Measurements from ENCODE around the gene HAAO.

Gene HAAO

GRCh38 chr2:42787424-42787787 is 5.0 kb downstream of the HAAO start:
- FAIRE-seq, result no peak
- DNase-seq (ENCODE audit: insufficient read length, low spot score), result no peak
- TF ChIP-seq PAX5 (IDR thresholded peaks at IDR 0.05; ENCODE audit: insufficient read depth, low read length, severe bottlenecking), result no peak
- TF ChIP-seq POLR2A (IDR thresholded peaks at IDR 0.05; ENCODE audit: low read depth, low read length), result no peak
- TF ChIP-seq POLR2AphosphoS5 (IDR thresholded peaks at IDR 0.05; ENCODE audit: low read depth, low read length), result no peak
- TF ChIP-seq TAF1 (IDR thresholded peaks at IDR 0.05; ENCODE audit: low read depth, low read length), result no peak
- TF ChIP-seq POU2F2 (IDR thresholded peaks at IDR 0.05; ENCODE audit: low read depth, low read length), result no peak
- no peak for TF ChIP-seq SPI1 (IDR thresholded peaks at IDR 0.05; ENCODE audit: low read depth, low read length)

DNA sequence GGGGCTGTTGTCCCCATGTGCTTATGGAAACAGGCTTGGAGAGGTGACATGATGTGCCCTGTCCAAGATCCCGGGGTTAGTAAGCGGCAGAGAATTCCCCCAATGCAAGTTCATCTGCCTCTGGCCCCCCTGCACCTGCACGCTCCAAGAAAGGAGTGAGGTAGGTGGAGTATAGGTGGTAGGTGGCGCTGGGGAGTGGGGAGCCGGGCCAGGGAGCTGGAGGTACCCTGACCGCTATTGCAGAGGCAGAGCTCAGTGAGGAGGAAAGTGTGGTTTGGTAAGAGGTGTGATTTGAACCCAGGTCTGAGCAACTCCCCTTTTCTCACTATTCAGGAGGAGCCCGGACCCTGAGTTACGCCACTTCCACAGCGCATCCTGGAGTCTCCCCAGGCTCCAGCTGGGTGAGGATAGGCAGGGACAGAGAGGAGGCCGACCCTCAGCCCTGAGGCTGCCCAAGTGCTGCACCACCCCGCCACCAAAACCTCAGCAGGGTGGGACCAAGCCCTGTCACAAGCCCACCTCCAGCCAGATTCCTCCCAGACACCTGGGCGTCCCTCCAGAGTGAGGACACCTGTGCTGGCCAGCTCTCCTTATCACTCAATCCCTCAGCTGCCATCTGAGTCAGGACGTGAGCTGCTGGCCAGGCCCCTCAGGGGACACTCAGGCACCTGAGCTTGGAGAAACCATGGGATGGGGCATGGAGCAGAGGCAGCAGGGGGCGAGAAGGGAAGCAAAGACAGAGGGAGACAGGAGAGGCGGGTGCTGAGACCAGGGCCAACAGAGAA is 5.6 kb downstream of the HAAO start:
- FAIRE-seq, result no peak
- TF ChIP-seq PAX5 (IDR thresholded peaks at IDR 0.05; ENCODE audit: insufficient read depth, low read length, severe bottlenecking) (no peak), POU2F2 (IDR thresholded peaks at IDR 0.05; ENCODE audit: low read depth, low read length) (no peak), POLR2A (IDR thresholded peaks at IDR 0.05; ENCODE audit: low read depth, low read length) (no peak), POLR2AphosphoS5 (IDR thresholded peaks at IDR 0.05; ENCODE audit: low read depth, low read length) (no peak), SPI1 (IDR thresholded peaks at IDR 0.05; ENCODE audit: low read depth, low read length) (no peak), TAF1 (IDR thresholded peaks at IDR 0.05; ENCODE audit: low read depth, low read length) (no peak)

GRCh38 chr2:42784204-42784880 is 8.0 kb downstream of the HAAO start:
- no peak for FAIRE-seq
- DNase-seq (ENCODE audit: insufficient read length, low spot score), result no peak
- TF ChIP-seq SPI1 (IDR thresholded peaks at IDR 0.05; ENCODE audit: low read depth, low read length), result no peak
- TF ChIP-seq TAF1 (IDR thresholded peaks at IDR 0.05; ENCODE audit: low read depth, low read length), result no peak
- TF ChIP-seq PAX5 (IDR thresholded peaks at IDR 0.05; ENCODE audit: insufficient read depth, low read length, severe bottlenecking), result no peak
- TF ChIP-seq POU2F2 (IDR thresholded peaks at IDR 0.05; ENCODE audit: low read depth, low read length), result no peak
- no peak for TF ChIP-seq POLR2AphosphoS5 (IDR thresholded peaks at IDR 0.05; ENCODE audit: low read depth, low read length)
- TF ChIP-seq POLR2A (IDR thresholded peaks at IDR 0.05; ENCODE audit: low read depth, low read length), result no peak

More for the DNA sequence above, 5.6 kb downstream of the HAAO start:
- no peak for DNase-seq (ENCODE audit: insufficient read length, low spot score)

DNA sequence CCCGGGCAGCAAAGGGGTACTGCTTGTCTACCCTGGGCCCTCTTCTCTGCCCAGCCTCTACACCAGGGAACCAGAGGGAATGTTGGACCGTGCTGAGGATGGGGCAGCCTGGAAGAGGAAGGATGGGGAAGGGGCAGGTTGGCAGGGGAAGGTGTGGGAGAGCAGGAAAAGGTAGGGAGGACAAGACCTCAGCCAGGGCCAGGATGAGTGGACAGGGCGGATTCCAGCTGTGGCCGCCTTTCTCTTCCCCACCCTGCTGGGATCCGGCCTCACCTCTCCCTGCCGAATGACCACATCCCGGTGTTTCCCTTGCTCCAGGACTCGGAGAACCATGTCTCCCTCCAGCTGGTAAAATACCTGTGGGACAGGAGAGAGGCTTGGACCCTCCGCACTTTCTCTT is 8.9 kb downstream of the HAAO start:
- no peak for DNase-seq (ENCODE audit: insufficient read length, low spot score)
- TF ChIP-seq POU2F2 (IDR thresholded peaks at IDR 0.05; ENCODE audit: low read depth, low read length) (no peak), POLR2A (IDR thresholded peaks at IDR 0.05; ENCODE audit: low read depth, low read length) (no peak), SPI1 (IDR thresholded peaks at IDR 0.05; ENCODE audit: low read depth, low read length) (no peak), TAF1 (IDR thresholded peaks at IDR 0.05; ENCODE audit: low read depth, low read length) (no peak), PAX5 (IDR thresholded peaks at IDR 0.05; ENCODE audit: insufficient read depth, low read length, severe bottlenecking) (no peak), POLR2AphosphoS5 (IDR thresholded peaks at IDR 0.05; ENCODE audit: low read depth, low read length) (no peak)
- FAIRE-seq, result no peak

DNA sequence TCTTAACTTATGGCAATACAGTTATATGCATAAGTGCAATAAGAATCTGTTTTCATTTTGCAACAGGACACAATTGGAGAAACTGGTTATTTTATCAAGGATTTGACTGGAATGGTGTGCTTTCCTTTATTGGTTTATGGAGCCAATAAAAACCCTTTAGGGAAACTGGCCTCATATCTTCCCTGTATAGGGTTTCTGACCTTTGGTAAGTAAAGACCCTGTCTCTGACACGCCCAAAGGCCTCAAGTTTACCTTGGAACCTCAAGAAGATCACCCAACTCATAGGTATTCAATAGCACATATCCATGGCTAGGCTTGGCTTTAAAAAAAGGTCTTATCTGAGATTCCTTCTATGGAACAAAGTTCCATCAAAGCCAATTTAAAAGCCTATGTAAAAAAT is 11.2 kb downstream of the HAAO start:
- DNase-seq (ENCODE audit: insufficient read length, low spot score) (no peak), FAIRE-seq (no peak)
- TF ChIP-seq TAF1 (IDR thresholded peaks at IDR 0.05; ENCODE audit: low read depth, low read length) (no peak), POU2F2 (IDR thresholded peaks at IDR 0.05; ENCODE audit: low read depth, low read length) (no peak), SPI1 (IDR thresholded peaks at IDR 0.05; ENCODE audit: low read depth, low read length) (no peak), PAX5 (IDR thresholded peaks at IDR 0.05; ENCODE audit: insufficient read depth, low read length, severe bottlenecking) (no peak), POLR2A (IDR thresholded peaks at IDR 0.05; ENCODE audit: low read depth, low read length) (no peak), POLR2AphosphoS5 (IDR thresholded peaks at IDR 0.05; ENCODE audit: low read depth, low read length) (no peak)

- FAIRE-seq, result no peak
- TF ChIP-seq PAX5 (IDR thresholded peaks at IDR 0.05; ENCODE audit: insufficient read depth, low read length, severe bottlenecking) (no peak), POU2F2 (IDR thresholded peaks at IDR 0.05; ENCODE audit: low read depth, low read length) (no peak), POLR2A (IDR thresholded peaks at IDR 0.05; ENCODE audit: low read depth, low read length) (no peak), TAF1 (IDR thresholded peaks at IDR 0.05; ENCODE audit: low read depth, low read length) (no peak), SPI1 (IDR thresholded peaks at IDR 0.05; ENCODE audit: low read depth, low read length) (no peak), POLR2AphosphoS5 (IDR thresholded peaks at IDR 0.05; ENCODE audit: low read depth, low read length) (no peak)
- no peak for DNase-seq (ENCODE audit: insufficient read length, low spot score)
These were observed 14.2 kb downstream of the HAAO start for GRCh38 chr2:42777883-42778805.

GRCh38 chr2:42775810-42776209 is 16.6 kb downstream of the HAAO start:
- DNase-seq (ENCODE audit: insufficient read length, low spot score) (no peak), FAIRE-seq (no peak)
- TF ChIP-seq TAF1 (IDR thresholded peaks at IDR 0.05; ENCODE audit: low read depth, low read length) (no peak), SPI1 (IDR thresholded peaks at IDR 0.05; ENCODE audit: low read depth, low read length) (no peak), POLR2AphosphoS5 (IDR thresholded peaks at IDR 0.05; ENCODE audit: low read depth, low read length) (no peak), PAX5 (IDR thresholded peaks at IDR 0.05; ENCODE audit: insufficient read depth, low read length, severe bottlenecking) (no peak), POU2F2 (IDR thresholded peaks at IDR 0.05; ENCODE audit: low read depth, low read length) (no peak), POLR2A (IDR thresholded peaks at IDR 0.05; ENCODE audit: low read depth, low read length) (no peak)

DNA sequence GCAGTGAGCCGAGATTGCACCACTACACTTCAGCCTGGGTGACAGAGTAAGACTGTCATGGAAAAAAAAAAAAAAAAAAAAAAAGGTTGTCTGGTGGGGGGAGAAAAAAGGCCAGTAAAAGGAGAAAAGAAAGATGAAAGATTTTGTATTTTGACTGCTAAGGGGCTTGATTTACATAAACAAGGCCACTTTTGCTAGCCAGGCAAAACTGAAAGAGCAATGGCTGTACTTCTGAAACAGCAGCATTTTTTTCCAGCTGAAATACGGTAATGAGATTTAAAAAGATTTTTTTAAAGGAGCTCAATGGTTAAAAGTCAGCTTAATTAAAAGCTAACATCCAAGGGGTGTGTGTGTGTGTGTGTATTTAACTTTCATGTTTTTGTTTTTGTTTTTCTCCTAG is 17.2 kb downstream of the HAAO start:
- TF ChIP-seq TAF1 (IDR thresholded peaks at IDR 0.05; ENCODE audit: low read depth, low read length) (no peak), PAX5 (IDR thresholded peaks at IDR 0.05; ENCODE audit: insufficient read depth, low read length, severe bottlenecking) (no peak), POU2F2 (IDR thresholded peaks at IDR 0.05; ENCODE audit: low read depth, low read length) (no peak), POLR2A (IDR thresholded peaks at IDR 0.05; ENCODE audit: low read depth, low read length) (no peak), SPI1 (IDR thresholded peaks at IDR 0.05; ENCODE audit: low read depth, low read length) (no peak), POLR2AphosphoS5 (IDR thresholded peaks at IDR 0.05; ENCODE audit: low read depth, low read length) (no peak)
- FAIRE-seq, result no peak
- no peak for DNase-seq (ENCODE audit: insufficient read length, low spot score)

Measured in GM12891 (cell line).